ENCODE measurements around the gene EHD4.

GRCh38 chr15:41989573-41990242 is 17.4 kb upstream of the EHD4 start:
- TF ChIP-seq CTCF (IDR thresholded peaks at IDR 0.05) = peak; percentile 74
- no peak for TF ChIP-seq POLR2A (IDR thresholded peaks at IDR 0.05; ENCODE audit: low read length)
- no peak for TF ChIP-seq RFX5 (IDR thresholded peaks at IDR 0.05)
- TF ChIP-seq, protein P1, sequence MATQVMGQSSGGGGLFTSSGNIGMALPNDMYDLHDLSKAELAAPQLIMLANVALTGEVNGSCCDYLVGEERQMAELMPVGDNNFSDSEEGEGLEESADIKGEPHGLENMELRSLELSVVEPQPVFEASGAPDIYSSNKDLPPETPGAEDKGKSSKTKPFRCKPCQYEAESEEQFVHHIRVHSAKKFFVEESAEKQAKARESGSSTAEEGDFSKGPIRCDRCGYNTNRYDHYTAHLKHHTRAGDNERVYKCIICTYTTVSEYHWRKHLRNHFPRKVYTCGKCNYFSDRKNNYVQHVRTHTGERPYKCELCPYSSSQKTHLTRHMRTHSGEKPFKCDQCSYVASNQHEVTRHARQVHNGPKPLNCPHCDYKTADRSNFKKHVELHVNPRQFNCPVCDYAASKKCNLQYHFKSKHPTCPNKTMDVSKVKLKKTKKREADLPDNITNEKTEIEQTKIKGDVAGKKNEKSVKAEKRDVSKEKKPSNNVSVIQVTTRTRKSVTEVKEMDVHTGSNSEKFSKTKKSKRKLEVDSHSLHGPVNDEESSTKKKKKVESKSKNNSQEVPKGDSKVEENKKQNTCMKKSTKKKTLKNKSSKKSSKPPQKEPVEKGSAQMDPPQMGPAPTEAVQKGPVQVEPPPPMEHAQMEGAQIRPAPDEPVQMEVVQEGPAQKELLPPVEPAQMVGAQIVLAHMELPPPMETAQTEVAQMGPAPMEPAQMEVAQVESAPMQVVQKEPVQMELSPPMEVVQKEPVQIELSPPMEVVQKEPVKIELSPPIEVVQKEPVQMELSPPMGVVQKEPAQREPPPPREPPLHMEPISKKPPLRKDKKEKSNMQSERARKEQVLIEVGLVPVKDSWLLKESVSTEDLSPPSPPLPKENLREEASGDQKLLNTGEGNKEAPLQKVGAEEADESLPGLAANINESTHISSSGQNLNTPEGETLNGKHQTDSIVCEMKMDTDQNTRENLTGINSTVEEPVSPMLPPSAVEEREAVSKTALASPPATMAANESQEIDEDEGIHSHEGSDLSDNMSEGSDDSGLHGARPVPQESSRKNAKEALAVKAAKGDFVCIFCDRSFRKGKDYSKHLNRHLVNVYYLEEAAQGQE (IDR thresholded peaks at IDR 0.05) = no peak
- no peak for TF ChIP-seq RCOR1 (IDR thresholded peaks at IDR 0.05; ENCODE audit: low read depth, low read length)
- no peak for TF ChIP-seq PHF8 (IDR thresholded peaks at IDR 0.05; ENCODE audit: borderline replicate concordance, low read depth)
- TF ChIP-seq BHLHE40 (IDR thresholded peaks at IDR 0.05; ENCODE audit: low read depth, low read length) = no peak
- peak; percentile 89 for TF ChIP-seq SMC3 (IDR thresholded peaks at IDR 0.05)
- TF ChIP-seq HOXA7 (CRISPR knock-in tag; IDR thresholded peaks at IDR 0.05) = no peak

Data from A549 (cell line).